DMS114 treated with DMSO at 0.1 percent for 48 hours (cell line): ENCODE measurements around the gene METTL1.

Experiments
- DNase-seq: peaks from one replicate; lab custom pipeline; 2025; ENCODE audit not compliant: unreplicated experiment; lab: John Stamatoyannopoulos, UW

Gene METTL1

DNA sequence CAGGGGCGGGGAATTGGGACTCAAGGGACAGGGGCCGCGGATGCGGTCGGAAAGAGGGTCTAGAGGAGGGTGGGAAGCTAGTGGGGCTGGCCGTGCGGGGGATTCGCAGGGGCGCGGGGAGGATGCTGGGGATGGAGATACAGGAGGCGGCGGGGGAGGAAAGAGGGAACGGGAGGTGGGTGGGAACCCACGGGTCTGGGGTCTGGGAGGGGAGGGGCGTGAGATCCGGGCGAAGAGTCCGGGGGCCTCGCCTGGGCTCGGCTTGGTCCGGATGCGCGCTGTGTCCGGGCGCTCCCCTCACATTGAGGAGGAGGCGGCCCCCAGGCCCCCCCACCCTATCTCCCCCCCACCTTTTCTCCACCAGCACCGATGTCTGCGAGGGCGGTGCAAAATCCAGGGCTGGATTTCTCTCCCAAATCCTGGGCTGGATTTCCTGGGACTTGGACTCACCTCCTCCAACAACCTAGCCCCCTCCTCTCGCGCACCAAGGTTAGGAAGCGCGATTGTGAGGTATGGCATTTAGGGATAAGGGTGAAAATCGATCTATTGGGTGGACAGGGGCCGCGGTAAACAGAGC, 33.2 kb downstream of the METTL1 start, which contains the start of gene AGAP2:
TSS of gene AGAP2 (minus strand) at position 82 of the 577 bp plus-strand sequence. CDS start 496 bp downstream, outside the sequence.
- peak; percentile 13 for DNase-seq

DNA sequence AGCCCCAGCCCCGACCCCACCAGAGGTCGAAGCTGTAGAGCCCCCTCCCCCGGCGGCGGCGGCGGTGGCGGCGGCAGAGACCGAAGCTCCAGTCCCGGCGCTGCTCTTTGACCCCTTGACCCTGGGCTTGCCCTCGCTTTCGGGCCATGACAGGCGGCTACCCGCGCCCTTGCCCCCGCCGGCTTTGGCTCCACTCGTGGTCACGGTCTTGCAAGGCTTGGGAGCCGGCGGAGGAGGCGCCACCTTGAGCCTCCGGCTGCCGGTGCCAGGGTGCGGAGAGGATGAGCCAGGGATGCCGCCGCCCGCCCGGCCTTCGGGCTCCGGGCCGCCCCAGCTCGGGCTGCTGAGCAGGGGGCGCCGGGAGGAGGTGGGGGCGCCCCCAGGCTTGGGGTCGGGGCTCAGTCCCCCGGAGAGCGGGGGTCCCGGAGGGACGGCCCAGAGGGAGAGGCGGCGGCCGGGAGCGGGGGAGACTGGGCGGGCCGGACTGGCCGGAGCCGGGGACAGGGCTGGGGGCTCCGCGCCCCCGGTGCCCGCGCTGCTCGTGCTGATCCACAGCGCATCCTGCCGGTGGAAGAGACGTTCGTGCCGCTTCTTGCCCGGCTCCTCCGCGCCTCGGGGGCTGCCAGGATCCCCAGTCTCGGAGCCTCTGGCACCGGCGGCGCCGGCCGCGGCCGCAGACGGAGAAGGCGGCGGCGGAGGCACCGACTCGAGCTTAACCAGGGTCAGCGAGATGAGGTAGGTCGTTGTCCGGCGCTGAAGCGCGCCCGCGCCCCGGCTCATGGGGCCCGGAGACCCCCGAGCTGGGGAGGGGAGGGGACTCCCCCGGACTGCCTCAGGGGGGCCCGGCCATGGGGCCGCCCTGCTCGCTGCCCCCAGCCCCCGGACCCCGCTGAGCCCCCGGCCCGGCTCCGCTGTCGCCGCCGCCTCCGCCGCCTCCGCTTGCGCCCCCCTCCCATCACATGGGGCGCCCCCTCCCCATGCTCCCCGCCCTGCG, 34.1 kb downstream of the METTL1 start:
- DNase-seq = no peak

DNA sequence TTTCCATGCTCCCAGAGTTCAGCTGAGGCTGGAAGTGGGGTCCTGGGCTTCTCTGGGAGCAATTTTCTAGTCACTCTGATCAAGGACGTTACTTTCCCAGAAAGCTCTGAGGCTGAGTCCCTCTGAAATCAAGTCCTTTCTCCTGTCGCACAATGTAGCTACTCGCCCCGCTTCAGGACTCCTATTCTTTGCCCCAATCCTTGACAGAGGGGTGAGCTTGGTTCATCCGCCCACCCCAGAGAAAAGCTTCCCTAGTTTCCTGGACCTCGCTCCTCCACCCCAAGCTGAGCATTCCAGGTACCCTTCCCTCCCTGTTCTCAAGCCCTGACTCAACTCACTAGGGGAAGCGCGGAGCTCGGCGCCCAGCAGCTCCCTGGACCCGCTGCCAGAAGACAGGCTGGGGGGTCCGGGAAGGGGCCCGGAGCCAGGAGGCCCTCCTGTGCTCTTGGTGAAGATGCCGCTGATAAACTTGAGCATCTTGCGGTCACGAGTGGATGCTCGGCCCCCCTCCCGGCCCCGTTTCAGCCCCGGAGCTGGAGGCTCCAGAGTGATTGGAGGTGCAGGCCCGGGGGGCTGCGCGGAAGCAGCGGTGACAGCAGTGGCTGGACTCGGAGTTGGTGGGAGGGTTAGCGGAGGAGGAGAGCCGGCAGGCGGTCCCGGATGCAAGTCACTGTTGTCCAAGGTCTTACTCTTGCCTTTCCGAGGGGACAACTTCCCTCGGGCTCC, 35.0 kb downstream of the METTL1 start:
- DNase-seq = peak; percentile 37

DNA sequence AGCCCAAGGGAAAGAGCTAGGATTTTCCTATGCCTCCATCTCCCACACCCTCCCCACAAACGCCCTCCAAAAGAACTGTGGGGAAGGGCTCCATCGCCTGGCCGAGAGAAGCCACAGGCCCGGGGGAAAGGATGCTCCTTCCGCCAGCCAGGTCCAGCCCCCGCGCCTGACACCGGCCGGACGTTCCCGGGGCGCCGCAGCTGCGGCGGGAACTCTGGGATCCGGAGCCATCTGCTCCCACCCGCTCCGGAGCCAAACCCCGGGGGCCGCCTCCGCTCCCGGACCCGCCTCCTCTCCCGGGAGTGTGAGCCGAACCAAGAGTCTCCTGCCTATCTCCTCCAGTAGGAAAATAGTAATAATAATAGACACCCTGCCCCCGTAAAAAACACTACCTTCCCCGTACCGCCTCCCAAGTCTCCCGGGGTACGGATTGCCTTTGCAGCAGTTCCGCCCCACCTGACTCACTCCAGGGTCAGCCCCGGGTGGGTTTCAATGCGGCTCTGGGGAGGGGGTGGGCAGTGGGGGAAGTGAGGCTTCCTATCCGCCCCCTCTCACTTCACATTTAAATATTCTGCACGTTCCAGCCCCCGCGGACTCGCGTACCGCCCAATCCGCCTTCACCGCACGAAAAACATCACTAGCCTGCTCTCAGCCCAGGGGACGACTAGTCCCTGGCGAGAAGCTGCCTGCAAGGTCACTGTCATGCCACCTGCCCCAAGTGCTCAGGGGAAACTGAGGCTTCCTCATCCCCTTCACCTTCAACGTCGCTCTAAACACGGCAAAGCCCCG, 35.8 kb downstream of the METTL1 start:
- DNase-seq = peak; percentile 54

DNA sequence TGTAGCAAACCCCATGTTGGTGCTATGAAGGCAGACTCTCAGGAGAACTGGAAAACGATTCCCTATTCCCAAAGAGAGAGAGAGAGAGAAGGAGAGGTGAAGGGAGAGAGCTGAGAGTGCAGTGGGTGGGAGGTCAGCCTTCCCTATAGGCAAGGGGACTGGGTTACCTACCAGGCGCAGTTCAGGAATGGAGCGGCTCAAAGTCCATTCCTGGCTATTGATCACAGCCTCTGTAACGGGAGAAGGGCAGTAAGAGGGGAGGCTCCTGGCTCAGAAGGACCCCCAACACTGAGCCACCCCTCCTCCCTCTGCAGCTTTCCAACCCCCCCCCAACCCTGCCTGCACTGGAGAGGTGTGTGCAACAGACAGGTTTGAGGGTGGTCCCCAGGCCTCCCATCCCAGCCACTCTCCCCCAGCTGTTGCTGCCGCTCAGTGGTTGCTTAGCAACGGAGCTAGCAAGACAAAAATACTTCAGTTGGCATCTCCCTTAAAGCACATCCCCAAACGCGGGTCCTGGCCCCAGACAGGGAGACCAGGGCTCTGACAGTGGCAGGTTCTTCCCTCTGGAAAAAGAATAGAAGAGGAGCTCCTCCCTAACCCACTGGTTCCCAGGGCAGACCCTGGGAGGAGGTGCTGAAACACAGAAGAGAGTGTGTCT, 36.6 kb downstream of the METTL1 start:
- no peak for DNase-seq

DNA sequence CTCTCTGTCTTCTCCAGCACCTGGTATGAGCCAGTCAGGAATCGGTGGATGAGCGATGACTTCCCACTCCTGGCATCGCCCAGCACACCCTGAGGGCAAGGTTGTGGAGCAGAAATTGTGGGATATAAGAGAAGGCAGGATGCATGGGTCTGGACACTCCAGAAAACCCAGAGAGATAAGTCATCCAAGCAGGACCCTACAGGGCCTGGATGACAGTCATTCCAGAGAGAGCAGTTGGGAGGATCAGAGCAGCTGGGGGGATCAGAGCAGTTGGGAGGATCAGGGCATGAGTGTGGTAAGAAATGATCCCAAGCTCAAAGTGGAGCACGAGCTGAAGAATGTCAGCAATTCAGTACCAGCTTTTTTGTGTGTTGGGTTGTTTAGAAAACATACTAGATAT, 37.3 kb downstream of the METTL1 start:
- no peak for DNase-seq

DNA sequence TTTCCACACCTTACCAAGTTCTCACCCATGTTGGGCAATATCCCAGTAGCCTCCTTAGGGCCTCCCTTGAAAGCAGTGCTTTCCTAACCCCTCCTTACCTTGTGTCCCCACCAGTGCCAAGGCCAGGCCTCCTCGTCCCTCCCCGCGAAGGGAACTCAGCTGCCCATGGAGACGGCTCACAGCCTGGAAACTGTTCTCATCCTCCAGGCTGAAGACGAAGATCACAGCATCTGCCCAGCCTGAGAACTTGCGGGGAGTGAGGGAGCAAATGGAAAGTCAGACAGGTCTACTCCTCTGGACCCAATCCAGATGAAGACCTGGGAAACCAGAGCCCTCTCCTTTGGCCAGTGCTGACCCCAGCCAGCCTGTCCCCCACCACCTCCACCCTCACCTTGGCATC, 38.0 kb downstream of the METTL1 start:
- no peak for DNase-seq

DNA sequence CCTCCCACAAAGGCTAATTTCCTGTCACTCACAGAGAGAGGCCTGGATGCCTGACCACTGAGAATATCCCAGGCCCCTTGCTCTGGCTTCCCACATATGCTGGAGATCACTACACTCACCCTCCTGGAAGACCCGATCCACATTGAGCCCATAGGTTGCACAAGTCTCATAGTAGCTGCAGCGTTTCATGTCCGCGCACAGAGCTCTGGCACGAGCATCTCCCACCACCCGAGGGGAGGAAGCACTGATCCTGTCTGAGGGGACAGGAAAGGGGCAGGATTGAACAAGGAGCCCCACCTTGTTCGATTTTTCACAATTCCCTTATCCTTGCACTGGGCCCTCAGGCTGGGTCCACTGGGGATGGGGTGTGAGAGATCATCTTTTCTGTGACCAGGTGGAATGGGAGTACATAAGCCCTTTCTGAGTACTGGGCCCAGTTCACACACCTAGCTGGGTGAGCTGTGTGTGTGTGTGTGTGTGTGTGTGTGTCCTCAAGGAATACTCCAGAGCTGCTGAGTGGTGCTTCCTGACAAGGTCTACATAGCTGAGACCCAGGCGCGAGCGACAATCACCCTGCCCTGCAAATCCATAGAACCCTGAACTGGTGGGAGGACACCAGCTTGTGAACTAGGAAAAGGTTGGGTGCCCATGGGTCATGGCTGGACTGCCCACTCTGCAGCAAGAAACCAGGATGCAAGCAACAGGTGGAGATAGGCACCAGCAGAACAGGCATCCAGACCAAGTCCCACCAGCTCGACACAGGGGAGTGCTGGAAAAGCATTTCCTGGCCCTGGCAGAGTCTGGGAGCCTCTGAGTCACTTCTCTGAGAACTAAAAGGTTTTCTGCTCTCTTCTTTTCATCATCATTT, 38.9 kb downstream of the METTL1 start:
- DNase-seq = no peak

DNA sequence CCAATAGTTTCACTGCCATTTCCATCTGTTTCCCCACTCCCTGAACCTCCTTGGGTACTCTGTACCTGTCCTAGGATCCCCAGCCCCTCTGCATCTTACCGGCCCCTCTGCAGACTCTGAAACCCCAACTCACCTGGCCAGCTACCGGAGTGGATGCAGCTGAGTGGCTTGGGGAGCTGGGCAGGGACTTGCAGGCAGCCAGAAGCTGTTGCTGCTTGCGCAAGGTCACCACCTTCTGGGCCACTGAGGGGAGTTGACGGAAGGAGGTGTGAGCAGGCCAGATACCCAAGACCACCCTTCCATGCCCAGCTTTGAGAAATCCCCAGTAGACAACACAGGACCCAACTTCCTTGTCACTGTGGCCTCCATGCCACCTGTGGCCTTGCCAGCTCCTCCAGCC, 39.6 kb downstream of the METTL1 start:
- DNase-seq = no peak

DNA sequence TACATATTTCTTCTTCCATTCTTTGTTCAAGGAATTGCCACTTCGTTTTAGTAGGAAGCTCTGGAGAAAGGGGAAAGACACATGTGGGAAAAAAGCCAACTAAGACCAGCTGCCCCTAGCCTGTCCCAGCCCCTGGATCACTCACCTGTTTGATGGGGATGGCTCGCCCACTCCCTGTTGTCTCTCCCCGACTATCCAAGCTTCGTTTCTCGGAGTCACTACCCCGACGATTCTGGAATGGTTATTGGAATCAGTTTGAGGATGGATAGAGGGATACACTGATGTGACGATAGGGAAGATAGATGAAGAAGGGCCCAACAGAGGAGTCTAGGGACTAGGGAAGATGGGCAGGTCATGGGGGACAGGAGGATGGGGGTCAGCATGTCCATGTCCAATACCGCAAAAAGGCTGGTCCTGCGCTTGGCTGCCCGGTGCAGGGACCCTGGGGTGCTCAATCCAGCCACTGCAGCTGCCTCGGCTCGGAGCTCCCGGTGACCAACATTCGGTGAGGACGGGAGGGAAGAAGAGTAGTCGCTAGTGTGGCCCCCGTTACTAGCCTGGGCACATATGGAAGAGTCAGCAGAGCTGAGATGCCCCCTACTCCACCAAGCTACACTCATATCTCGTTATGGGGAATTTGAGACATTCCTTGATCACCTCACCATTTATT, 40.4 kb downstream of the METTL1 start:
- no peak for DNase-seq

DNA sequence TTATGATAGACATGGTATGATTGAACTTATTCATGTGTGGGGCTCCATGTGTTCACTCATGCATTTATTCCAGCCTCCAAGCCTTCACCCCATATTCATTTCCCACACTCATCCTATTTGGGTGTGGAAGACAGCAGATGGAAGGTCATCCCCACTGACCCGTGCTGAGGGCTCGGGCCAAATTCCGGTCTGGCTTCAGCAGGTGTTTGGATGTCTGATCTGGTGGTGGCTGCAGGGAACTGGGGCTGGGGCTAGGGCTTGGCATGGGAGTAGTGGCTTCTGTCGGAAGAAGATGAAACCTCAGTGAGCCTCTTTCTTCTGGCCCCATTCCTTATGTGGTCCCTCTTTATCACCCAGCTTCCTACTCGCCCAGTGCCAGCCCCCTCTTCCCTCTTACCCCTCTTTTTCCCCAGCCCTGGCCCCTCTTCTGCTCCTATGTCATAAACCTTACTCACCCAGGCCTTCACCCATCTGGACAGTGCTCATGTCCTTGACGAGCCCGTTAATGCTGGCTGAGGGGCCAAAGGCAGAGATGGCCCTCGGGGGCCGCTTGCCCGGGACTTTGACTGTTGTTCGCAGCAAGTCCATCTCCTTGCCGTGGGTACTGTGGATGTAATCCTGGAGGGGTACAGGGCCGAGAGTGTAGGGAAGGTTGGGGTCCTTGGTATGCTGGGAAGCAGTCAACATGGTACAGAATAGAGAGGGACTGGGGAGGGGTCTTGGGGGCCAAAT, 41.4 kb downstream of the METTL1 start:
- no peak for DNase-seq

DNA sequence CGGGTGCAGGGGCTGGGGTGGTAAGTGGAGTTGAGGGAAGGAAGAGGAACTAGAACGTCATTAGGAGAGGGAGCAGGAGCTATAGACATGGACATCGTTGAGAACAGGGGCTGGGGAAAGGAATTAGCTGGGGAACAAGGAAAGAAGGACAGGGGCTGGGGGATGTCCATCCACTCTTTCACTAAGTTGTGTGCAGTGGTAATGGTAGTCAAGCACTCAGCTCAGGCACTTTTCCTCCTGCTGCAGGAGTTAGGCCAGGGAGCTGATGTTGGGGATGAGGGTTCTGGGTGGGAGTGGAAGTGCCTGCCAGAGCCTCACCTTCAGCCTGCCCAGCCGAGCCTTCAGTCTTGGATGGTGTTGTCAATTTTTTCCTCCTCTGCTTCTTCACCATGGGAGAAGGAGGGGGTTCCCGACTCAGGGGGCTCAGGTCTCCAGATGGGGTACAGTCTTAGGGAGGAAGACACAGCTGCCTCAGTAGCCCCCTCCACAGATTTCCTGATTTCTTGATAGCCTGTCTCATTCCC, 42.5 kb downstream of the METTL1 start:
- DNase-seq = no peak

DNA sequence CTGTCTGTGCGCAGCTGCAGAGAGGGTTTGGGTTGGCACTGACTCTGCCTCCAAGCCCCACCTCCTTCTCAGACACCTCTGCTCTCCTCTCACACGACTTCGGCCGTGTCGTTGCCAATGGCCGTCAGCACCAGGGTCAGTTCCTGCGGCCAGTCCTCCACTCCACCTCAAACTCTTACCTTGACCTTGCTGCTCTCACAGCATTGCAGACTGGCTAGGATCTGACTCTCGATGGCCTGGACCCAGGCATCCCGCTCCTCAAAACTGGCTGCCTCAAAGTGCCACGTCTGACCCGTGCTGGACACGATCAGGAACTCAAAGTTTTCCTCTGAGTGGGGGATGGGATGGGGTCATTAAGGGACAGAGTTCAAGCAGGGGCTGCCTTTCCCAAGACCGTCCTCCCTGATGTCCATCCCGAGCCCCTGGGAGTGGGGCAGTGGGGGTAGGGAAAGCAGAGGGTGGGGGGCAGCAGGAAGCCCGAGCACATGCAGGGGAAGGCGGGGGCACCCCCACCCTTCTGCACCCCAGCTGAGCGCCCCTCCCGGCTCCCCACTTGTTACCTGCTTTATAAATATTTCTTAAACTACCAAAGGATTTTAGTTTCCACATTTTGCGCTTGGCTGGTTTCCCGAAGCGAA, 44.0 kb downstream of the METTL1 start:
- DNase-seq = no peak

DNA sequence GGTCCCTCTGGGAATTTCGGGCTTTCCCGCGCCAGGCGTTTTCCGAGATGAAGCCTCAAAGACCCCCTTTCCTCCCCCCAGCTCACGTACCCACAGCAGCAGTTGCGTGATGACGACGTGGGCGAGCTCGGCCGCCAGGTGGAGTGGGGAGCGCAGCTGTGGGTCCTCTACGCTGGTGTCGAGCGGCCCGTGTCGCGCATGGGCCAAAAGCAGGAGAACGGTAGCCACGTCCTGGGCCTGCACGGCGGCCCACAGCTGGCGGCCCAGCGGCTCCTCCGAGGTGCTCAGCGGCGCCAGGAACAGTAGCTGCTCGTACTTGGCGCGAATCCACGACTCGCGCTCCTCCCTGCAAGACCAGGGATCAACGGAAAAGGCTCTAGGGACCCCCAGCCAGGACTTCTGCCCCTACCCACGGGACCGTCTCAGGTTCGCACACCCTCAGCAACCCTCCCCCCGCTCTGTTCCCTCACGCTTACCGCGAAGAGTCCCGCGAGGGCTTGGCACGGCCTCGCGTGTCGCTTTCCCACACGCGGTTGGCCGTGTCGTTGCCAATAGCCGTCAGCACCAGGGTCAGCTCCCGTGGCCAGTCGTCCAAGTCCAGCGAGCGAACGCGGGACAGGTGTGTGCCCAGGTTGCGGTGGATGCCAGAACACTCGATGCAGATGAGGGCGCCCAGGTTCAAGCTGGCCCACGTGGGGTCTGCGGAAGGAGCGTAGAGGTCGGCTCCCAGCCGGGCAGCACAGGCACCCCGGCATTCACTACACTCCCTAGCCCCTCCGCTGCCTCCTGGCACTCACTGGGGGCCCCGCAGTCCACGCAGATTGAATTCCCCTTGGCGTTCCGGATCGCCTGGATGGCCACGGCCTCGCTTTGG, 44.8 kb downstream of the METTL1 start:
- peak; percentile 35 for DNase-seq

DNA sequence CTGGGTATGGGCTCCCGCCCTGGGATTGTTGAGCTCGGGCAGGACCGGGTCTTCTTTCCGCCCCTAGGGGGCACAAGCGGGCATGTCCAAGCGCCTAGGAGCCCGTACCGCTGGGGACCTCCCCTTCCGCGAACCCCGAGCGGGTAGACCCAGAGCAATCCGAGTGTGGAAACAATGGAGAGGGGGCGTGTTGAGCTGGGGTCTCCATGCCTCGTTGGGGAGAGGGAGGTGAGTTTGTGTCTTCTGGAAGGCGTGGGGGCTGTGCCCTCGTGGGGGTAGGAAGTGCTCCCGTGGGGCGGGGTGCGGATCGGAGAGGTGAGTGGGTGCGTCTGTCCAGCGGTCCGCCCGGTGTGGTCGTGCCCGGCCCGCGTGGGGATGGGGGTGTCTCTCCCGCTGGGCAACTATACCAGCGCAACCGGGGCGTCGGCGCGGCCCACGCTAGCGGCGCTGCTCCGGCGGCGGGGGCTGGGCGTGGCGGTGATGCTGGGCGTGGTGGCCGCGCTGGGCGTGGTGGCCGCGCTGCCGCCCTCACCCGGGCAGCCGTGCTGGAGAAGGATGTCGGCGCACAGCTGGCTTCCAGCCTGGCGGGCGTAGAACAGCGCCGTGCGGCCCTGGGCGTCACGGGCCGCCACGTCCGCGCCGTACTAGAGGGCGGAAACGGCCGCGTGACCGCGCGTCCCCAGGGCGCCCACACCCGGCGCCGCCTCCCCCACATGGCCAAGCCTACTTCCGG, 45.6 kb downstream of the METTL1 start:
- peak; percentile 66 for DNase-seq

DNA sequence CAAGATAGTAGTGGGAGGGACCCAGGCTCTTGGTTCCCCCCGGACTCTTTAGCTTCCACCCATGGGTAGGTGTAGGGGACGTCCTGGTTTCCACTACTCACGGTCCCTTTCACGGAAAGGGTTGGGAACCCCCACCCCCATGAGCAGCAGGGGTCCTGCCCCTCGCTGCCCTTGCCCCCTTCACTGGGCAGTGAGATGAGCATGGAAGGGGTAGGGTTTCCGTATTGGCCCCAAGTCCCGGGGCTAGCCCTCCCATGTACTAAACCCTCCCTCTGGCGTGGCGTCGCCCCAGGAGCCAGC, 46.1 kb downstream of the METTL1 start:
- no peak for DNase-seq
